Measurements from ENCODE around the gene CARD9.

Gene CARD9

GRCh38 chr9:136316896-136317676 lies 56.4 kb downstream of the CARD9 start:
- TF ChIP-seq, protein P1, sequence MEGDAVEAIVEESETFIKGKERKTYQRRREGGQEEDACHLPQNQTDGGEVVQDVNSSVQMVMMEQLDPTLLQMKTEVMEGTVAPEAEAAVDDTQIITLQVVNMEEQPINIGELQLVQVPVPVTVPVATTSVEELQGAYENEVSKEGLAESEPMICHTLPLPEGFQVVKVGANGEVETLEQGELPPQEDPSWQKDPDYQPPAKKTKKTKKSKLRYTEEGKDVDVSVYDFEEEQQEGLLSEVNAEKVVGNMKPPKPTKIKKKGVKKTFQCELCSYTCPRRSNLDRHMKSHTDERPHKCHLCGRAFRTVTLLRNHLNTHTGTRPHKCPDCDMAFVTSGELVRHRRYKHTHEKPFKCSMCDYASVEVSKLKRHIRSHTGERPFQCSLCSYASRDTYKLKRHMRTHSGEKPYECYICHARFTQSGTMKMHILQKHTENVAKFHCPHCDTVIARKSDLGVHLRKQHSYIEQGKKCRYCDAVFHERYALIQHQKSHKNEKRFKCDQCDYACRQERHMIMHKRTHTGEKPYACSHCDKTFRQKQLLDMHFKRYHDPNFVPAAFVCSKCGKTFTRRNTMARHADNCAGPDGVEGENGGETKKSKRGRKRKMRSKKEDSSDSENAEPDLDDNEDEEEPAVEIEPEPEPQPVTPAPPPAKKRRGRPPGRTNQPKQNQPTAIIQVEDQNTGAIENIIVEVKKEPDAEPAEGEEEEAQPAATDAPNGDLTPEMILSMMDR (IDR thresholded peaks at IDR 0.05; ENCODE audit: control insufficient read depth, insufficient read depth, low read depth, low read length, missing control alignments), result no peak
- DNase-seq (ENCODE audit: low read depth), result no peak
- no peak overlapping the region for H3K4me3 ChIP-seq (ENCODE audit: control insufficient read depth, low read depth, low read length)

DNA sequence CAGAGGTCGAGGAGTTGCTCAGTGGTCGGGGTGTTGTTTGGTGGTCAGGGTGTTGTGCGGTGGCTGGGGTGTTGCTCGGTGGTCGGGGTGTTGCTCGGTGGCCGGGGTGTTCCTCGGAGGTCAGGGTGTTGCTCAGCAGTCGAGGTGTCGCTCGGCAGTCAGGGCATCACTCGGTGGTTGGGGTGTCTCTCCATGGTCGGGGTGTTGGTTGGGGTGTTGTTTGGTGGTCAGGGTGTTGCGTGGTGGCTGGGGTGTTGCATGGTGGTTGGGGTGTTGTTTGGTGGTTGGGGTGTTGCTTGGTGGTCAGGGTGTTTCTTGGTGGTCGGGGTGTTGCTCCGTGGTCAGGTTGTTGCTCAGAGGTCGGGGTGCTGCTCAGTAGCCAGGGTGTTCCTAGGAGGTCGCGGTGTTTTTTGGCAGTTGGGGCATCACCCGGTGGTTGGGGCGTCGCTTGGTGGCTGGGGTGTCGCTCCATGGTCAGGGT lies 57.2 kb downstream of the CARD9 start:
- no peak for DNase-seq (ENCODE audit: low read depth)
- no peak overlapping the region for H3K4me3 ChIP-seq (ENCODE audit: control insufficient read depth, low read depth, low read length)
- TF ChIP-seq, protein P1 (IDR thresholded peaks at IDR 0.05; ENCODE audit: control insufficient read depth, insufficient read depth, low read depth, low read length, missing control alignments), result no peak

DNA sequence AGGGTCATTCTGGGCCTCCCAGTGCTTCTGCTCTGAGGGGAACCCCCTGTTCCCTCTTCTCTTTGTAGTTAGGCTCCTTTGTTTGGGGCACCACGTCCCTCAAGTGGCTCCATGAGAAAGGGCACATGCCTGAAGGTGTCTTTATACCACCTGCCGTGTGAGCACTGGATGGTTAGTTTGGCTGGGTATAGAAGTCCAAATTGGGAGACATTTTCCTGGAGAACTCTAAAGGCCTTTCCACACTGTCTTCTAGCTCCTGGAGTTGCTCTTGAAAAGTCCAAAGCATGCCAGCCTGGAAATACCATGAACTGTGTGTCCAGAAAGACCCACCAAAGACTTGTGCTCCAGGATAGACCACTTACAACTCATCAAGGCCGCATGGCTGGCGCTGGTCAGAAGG lies 58.5 kb downstream of the CARD9 start:
- no peak for DNase-seq (ENCODE audit: low read depth)

GRCh38 chr9:136314056-136314416 lies 59.4 kb downstream of the CARD9 start:
- no peak for DNase-seq (ENCODE audit: low read depth)
- H3K4me3 ChIP-seq (ENCODE audit: control insufficient read depth, low read depth, low read length), result no peak overlapping the region
- TF ChIP-seq, protein P1 (IDR thresholded peaks at IDR 0.05; ENCODE audit: control insufficient read depth, insufficient read depth, low read depth, low read length, missing control alignments), result no peak

More for the DNA sequence above, 58.5 kb downstream of the CARD9 start:
- TF ChIP-seq, protein P1 (IDR thresholded peaks at IDR 0.05; ENCODE audit: control insufficient read depth, insufficient read depth, low read depth, low read length, missing control alignments), result no peak
- no peak overlapping the region for H3K4me3 ChIP-seq (ENCODE audit: control insufficient read depth, low read depth, low read length)
